Neuron (in vitro differentiated cells): ENCODE measurements around the gene SLC27A4.

Source experiments
- H2AFZ ChIP-seq: one replicate; pipeline ENCODE4 v1.6.1; 2013; ENCODE audit warnings: low read depth, mild to moderate bottlenecking, inconsistent platforms, low read length, moderate library complexity
- H3K27me3 ChIP-seq: one replicate; pipeline ENCODE4 v1.6.1; 2013; ENCODE audit warnings: low read length; ENCODE audit not compliant: insufficient read depth
- H3K36me3 ChIP-seq: one replicate; pipeline ENCODE4 v1.6.1; 2013; ENCODE audit warnings: low read length; ENCODE audit not compliant: insufficient read depth
- H3K4me1 ChIP-seq: one replicate; pipeline ENCODE4 v1.6.1; 2013; ENCODE audit warnings: low read length; ENCODE audit not compliant: insufficient read depth
- H3K4me3 ChIP-seq: 2 replicates; pipeline ENCODE4 v1.5.1; 2013; ENCODE audit warnings: mild to moderate bottlenecking, low read length, moderate library complexity
- H3K9me3 ChIP-seq: one replicate; pipeline ENCODE4 v1.6.1; 2013; ENCODE audit warnings: low read length

Gene SLC27A4

DNA sequence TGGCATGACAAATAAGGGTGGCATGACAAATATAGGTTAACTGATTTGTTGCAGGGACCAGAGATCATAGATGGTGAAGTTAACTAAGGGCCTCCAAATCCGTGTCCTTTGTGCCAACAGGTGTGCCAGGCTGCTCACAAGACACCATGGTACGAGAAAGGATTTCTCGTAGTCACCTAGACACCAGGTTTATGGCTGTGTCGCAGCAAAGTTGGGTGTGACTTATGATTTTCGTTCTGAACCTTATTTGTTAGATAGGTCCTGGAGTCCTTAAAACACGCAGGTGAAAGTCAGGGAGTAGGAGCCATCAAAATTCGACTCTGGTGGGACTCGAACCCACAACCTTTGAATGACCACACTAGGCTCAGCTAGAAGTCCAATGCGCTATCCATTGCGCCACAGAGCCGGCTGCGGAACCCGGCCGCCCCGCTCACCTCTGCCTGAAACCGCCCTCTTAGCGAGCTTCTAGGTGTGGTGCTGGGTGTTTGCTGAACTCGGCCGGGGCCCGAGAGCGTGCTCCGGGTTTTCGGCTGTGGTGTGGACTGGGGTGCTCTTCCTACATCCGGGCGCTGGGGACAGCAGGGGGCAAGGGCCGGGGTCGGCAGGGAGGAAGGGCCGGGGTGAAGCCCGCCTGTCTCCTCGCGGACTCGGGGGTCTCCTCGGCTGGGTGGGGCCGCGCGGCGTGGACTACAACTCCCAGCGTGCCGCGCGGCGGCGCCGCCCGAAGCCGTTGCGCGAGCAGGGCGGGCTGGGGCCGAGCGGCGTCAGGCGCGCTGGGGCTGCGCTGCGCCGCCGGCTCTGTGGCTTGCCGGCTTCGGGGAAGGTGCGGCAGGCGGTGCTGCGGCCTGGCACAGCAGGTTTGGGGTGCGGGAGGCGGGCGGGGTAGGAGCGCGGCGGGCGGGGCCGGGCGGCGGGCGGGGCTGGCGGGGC lies at the start of gene SLC27A4:
Gene SLC27A4 (plus strand): TSS at position 767 of the 930 bp plus-strand sequence. CDS start 2,606 bp downstream, outside the sequence.
- Histone ChIP-seq H3K9me3 (no peaks in the 10 kb centered on the region), H3K4me1 (peaks cover 6% of the 10 kb centered on the region), H3K36me3 (peaks cover 30% of the 10 kb centered on the region), H3K27me3 (no peaks in the 10 kb centered on the region), H2AFZ (peak within 1 kb of the TSS; percentile 71), H3K4me3 (peak within 1 kb of the TSS; percentile 65)

GRCh38 chr9:128292009-128292408 lies 48.3 kb upstream of the SLC27A4 start:
- Histone ChIP-seq H3K9me3 (no peaks in the 10 kb centered on the region), H3K36me3 (peaks cover 6% of the 10 kb centered on the region), H3K4me1 (no peaks in the 10 kb centered on the region), H3K27me3 (no peaks in the 10 kb centered on the region), H2AFZ (no peak overlapping the region), H3K4me3 (no peak overlapping the region)

- Histone ChIP-seq H3K9me3 (no peaks in the 10 kb centered on the region), H3K36me3 (peaks cover 6% of the 10 kb centered on the region), H3K27me3 (no peaks in the 10 kb centered on the region), H3K4me3 (no peak overlapping the region), H2AFZ (no peak overlapping the region), H3K4me1 (no peaks in the 10 kb centered on the region)
Observed at GRCh38 chr9:128293091-128293490, 47.2 kb upstream of the SLC27A4 start.

GRCh38 chr9:128294142-128294541 lies 46.2 kb upstream of the SLC27A4 start:
- H3K4me3 ChIP-seq = no peak overlapping the region
- no peaks in the 10 kb centered on the region for H3K27me3 ChIP-seq
- no peak overlapping the region for H2AFZ ChIP-seq
- no peaks in the 10 kb centered on the region for H3K9me3 ChIP-seq
- H3K4me1 ChIP-seq = no peaks in the 10 kb centered on the region
- H3K36me3 ChIP-seq = no peaks in the 10 kb centered on the region

DNA sequence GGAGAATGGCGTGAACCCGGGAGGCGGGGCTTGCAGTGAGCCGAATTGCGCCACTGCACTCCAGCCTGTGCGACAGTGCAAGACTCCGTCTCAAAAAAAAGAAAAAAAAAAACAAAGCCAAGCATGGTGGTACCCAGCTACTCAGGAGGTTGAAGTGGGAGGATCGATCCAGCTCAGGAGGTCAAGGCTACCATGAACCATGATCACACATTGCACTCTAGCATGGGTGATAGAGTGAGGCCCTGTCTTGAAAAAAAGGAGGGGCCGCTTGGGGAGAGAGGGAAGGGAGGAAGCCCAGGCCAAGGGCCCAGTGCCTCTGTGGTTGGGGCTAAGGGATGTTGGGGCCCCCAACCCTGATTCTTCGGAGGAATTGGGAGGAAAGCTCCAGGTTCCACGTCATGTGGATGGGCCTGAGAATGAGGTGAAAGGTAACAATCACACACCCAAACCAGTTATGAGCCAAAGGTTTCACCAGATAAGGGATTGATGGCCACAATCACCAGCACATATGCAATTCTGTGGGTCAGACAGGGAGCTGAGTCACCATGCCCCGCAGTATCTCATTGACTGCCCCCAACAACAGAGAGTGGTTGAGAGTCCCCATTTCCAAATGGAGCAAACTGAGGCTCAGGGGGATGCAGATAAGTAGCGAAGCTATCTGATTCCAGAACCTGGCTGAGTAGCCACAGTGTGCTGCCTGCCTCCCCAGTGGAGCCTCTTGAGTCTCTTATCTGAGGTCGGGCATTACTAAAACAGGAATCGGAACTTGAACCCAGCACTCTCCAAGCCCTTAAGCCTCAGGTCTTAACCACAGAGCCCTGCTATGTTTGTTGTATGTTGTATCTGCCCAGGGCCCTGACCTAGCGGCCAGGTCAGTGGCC lies 43.7 kb upstream of the SLC27A4 start:
- Histone ChIP-seq H3K4me1 (no peaks in the 10 kb centered on the region), H3K27me3 (no peaks in the 10 kb centered on the region), H2AFZ (no peak overlapping the region), H3K9me3 (no peaks in the 10 kb centered on the region), H3K36me3 (no peaks in the 10 kb centered on the region), H3K4me3 (no peak overlapping the region)

DNA sequence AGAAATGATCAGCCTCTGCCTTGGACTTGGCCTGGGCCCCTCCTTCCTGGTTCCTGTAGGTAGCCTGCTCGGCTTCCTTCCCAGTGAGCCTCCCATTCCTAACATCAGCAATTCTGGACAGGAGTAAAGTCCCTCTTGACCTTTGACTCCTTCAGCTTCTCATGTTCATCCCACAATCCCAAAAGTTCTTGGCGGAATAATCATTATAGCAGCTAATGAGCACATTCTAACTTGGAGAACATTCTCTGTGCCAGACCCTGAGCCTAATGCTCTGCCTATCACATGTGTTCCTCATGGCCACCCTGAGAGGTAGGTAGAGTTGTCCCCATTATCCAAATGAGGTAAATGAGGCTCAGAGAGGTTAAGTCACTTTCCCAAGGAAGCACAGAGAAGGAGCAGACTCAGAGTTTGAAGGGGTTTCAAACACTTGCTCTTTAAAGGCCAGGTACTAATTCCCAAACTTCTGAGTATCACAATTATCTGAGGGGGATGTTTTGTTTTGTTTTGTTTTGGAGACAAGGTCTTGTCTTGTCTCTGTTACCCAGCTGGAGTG lies 43.0 kb upstream of the SLC27A4 start:
- Histone ChIP-seq H3K9me3 (no peaks in the 10 kb centered on the region), H3K27me3 (no peaks in the 10 kb centered on the region)

GRCh38 chr9:128298535-128299482 lies 41.5 kb upstream of the SLC27A4 start:
- Histone ChIP-seq H3K4me1 (no peaks in the 10 kb centered on the region), H3K27me3 (no peaks in the 10 kb centered on the region)

More for the DNA sequence above, 43.0 kb upstream of the SLC27A4 start:
- H2AFZ ChIP-seq = no peak overlapping the region
- H3K36me3 ChIP-seq = no peaks in the 10 kb centered on the region
- no peak overlapping the region for H3K4me3 ChIP-seq
- H3K4me1 ChIP-seq = no peaks in the 10 kb centered on the region

DNA sequence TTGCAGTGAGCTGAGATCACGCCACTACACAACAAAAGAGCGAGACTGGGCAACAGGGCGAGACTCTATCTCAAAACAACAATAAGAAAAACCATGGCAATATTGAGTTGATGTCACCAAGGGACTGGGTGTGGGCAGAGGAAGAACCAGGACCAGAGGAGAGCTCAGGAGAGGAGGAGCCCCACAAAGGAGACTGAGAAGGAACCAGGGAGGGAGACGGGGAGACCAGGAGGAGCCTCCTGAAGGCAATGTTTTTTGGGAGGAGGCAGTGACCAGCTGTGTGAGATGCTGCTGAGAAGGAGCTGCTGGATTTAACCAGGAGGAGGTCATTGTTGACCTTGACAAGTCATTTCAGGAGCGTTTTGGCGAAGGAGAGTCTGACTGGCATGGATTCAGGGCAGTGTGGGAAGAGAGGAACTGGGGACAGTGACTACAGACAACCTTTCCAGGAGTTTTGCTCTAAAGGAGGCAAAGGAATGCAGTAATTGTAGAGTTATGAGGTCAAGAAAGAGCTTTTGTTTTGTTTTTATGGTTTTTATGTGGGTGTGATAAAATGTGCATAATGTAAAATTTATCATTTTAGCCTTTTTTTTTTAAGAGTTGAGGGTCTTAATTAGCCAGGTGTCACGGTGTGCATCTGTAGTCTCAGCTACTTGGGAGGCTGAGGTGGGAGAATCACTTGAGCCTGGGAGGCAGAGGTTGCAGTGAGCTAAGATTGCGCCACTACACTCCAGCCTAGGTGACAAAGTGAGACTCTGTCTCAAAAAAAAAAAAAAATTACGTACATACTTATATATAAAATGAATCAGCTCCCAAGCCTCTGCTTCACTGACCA lies 36.0 kb upstream of the SLC27A4 start:
- H3K27me3 ChIP-seq = no peaks in the 10 kb centered on the region
- no peak overlapping the region for H2AFZ ChIP-seq
- H3K36me3 ChIP-seq = peaks cover 8% of the 10 kb centered on the region
- no peaks in the 10 kb centered on the region for H3K9me3 ChIP-seq
- H3K4me1 ChIP-seq = no peaks in the 10 kb centered on the region
- no peak overlapping the region for H3K4me3 ChIP-seq

More at GRCh38 chr9:128298535-128299482, 41.5 kb upstream of the SLC27A4 start:
- no peak overlapping the region for H2AFZ ChIP-seq
- no peaks in the 10 kb centered on the region for H3K9me3 ChIP-seq
- H3K4me3 ChIP-seq = no peak overlapping the region
- no peaks in the 10 kb centered on the region for H3K36me3 ChIP-seq

GRCh38 chr9:128304971-128305288 lies 35.4 kb upstream of the SLC27A4 start:
- Histone ChIP-seq H3K4me3 (no peak overlapping the region), H2AFZ (no peak overlapping the region), H3K27me3 (no peaks in the 10 kb centered on the region), H3K4me1 (no peaks in the 10 kb centered on the region), H3K9me3 (no peaks in the 10 kb centered on the region), H3K36me3 (peaks cover 14% of the 10 kb centered on the region)

- Histone ChIP-seq H3K4me3 (no peak overlapping the region), H3K36me3 (peaks cover 39% of the 10 kb centered on the region), H3K27me3 (no peaks in the 10 kb centered on the region), H3K9me3 (no peaks in the 10 kb centered on the region), H3K4me1 (no peaks in the 10 kb centered on the region), H2AFZ (no peak overlapping the region)
Observed at GRCh38 chr9:128309551-128309950, 30.8 kb upstream of the SLC27A4 start.

DNA sequence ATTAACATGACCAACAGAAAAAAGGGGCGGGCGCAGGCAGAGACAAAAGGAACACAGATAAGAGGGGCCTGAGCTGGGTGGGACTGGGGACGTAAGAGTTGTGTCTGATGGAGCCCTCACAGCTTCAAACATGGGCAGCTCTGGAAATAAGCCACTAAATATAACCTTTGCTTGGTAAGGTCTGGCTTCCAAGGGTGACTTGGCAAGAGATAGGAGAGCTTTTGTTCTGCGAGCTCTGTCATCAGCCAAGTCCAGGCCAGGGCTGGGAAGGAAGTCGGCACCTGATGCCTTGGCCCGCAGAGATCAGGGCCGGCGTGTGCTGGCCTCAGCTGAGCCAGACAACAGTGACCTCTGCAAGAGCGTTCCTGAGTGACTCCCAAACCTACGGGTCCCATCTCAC lies 29.9 kb upstream of the SLC27A4 start:
- Histone ChIP-seq H2AFZ (no peak overlapping the region), H3K27me3 (no peaks in the 10 kb centered on the region), H3K36me3 (peaks cover 47% of the 10 kb centered on the region), H3K4me3 (no peak overlapping the region), H3K4me1 (no peaks in the 10 kb centered on the region), H3K9me3 (no peaks in the 10 kb centered on the region)
